ENCODE measurements around the gene PCDHB1. TPM values are rescaled to one million over a fixed set of nuclear protein-coding genes. Genes with fewer than 3 reads are reported as not detected.

The PCDHB1 gene
- total RNA-seq: not detected in 2 replicates

DNA sequence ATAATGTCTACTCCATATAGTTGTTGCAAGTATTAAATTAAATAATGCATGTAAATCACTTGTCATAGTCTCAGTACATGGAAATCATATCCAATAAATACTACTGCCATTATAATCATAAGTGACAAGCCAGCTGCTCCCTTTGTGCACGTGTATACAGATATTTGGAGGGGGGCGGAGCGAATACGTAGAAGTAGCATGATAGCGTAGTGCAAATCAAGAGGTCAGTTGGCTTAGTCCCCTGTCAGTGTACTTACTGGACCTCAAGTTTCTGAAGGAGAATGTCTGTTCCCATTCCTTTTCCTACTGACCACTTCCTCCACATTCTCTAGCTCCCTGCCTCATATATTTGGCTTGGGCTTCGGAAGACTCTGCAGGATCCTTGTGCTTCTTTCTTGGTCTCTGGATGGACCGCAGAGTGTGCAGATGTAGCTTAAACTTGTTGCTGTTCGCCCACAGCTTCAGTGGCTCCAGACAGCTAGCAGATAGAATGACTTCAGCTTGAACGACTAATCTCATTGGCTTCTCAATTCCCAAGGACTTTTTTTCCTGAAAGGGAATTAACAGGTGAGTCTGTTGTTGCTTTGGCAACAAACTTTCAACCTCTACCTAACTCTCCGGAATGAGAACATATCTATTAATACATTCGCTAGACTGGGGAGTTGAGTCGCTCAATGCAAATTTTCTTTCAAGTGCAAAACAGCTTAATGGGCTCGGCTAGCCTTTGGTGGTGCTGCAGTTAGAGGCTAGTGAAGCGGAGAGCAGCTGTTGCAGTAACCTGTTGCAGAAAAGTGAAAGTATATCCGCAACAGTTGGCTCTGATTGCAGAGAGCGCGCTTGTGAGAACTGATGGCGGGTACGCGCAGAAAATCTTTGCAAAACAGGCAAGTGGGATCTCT is at the start of gene PCDHB1:
TSS of gene PCDHB1 (plus strand) at position 753 of the 899 bp plus-strand sequence. CDS start at position 850, 97 bp downstream.

DNA sequence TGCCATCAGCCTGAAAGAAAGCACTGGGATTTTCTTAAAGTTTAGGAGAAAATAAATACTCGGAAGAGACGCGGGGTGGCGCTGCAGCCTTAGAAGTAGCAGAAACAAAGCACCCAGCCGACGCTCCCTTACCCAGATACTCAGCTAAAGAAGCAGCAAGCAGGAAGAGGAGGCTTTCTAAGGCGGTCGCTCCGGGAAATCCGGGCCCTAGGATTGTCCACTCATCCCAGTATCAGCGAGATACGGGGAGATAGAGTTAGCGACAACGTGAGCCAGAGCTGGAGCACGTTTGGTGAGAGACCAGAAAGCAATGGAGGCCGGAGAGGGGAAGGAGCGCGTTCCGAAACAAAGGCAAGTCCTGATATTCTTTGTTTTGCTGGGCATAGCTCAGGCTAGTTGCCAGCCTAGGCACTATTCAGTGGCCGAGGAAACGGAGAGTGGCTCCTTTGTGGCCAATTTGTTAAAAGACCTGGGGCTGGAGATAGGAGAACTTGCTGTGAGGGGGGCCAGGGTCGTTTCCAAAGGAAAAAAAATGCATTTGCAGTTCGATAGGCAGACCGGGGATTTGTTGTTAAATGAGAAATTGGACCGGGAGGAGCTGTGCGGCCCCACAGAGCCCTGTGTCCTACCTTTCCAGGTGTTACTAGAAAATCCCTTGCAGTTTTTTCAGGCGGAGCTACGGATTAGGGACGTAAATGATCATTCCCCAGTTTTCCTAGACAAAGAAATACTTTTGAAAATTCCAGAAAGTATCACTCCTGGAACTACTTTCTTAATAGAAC is 43.5 kb downstream of the PCDHB1 start, which contains the start of gene PCDHB2:
TSS of gene PCDHB2 (plus strand) at position 135 of the 782 bp plus-strand sequence. CDS start at position 311, 176 bp downstream.

GRCh38 chr5:141100243-141100805 is 49.1 kb downstream of the PCDHB1 start, which contains the start of gene PCDHB3:
PCDHB3 (plus strand) TSS chr5:141100473; CDS start chr5:141100650, 177 bp downstream.

Other genes starting within 250 kb of the PCDHB1 start
- 0.23 TPM in 1 of 2 replicates, not detected in the other for gene PCDHA4, start 244.3 kb upstream of the PCDHB1 start, total RNA-seq
- under 0.01 TPM in 1 of 2 replicates, not detected in the other for gene PCDHA5, start 229.8 kb upstream of the PCDHB1 start, total RNA-seq
- gene PCDHA6, start 223.4 kb upstream of the PCDHB1 start, total RNA-seq: 0.17 and 0.35 TPM in 2 replicates
- 0.09 and 0.12 TPM in 2 replicates for gene PCDHA7, start 217.1 kb upstream of the PCDHB1 start, total RNA-seq
- 0.09 TPM in 1 of 2 replicates, not detected in the other for gene PCDHA8, start 210.2 kb upstream of the PCDHB1 start, total RNA-seq
- gene PCDHA9, start 203.0 kb upstream of the PCDHB1 start, total RNA-seq: not detected in 2 replicates
- gene PCDHA10, start 195.5 kb upstream of the PCDHB1 start, total RNA-seq: under 0.01 TPM in 2 replicates
- not detected in 2 replicates for gene PCDHA11, start 182.4 kb upstream of the PCDHB1 start, total RNA-seq
- not detected in 2 replicates for gene PCDHA12, start 176.1 kb upstream of the PCDHB1 start, total RNA-seq
- gene PCDHA13, start 169.2 kb upstream of the PCDHB1 start, total RNA-seq: not detected in 2 replicates
- gene PCDHAC1, start 125.1 kb upstream of the PCDHB1 start, total RNA-seq: under 0.01 and 0.34 TPM in 2 replicates
- gene PCDHAC2, start 84.9 kb upstream of the PCDHB1 start, total RNA-seq: 0.60 and 2.6 TPM in 2 replicates
- 0.09 and 0.93 TPM in 2 replicates for gene PCDHB2, start 43.2 kb downstream of the PCDHB1 start, total RNA-seq
- gene PCDHB3, start 49.1 kb downstream of the PCDHB1 start, total RNA-seq: 0.23 TPM in 1 of 2 replicates, not detected in the other
- 0.35 and 0.94 TPM in 2 replicates for gene PCDHB4, start 70.4 kb downstream of the PCDHB1 start, total RNA-seq
- 0.34 and 2.2 TPM in 2 replicates for gene PCDHB5, start 83.8 kb downstream of the PCDHB1 start, total RNA-seq
- 0.12 TPM in 1 of 2 replicates, not detected in the other for gene PCDHB6, start 98.7 kb downstream of the PCDHB1 start, total RNA-seq
- gene PCDHB7, start 121.3 kb downstream of the PCDHB1 start, total RNA-seq: 0.23 and 0.34 TPM in 2 replicates
- gene PCDHB8, start 126.4 kb downstream of the PCDHB1 start, total RNA-seq: not detected in 2 replicates
- gene PCDHB16, start 131.0 kb downstream of the PCDHB1 start, total RNA-seq: under 0.01 and 1.1 TPM in 2 replicates
- gene PCDHB9, start 135.8 kb downstream of the PCDHB1 start, total RNA-seq: 0.23 and 0.43 TPM in 2 replicates
- gene PCDHB10, start 141.0 kb downstream of the PCDHB1 start, total RNA-seq: 0.12 and 0.17 TPM in 2 replicates
- 0.12 TPM in 1 of 2 replicates, not detected in the other for gene PCDHB11, start 148.3 kb downstream of the PCDHB1 start, total RNA-seq
- gene PCDHB12, start 157.3 kb downstream of the PCDHB1 start, total RNA-seq: under 0.01 and 0.26 TPM in 2 replicates
- gene PCDHB13, start 162.5 kb downstream of the PCDHB1 start, total RNA-seq: 0.35 and 0.43 TPM in 2 replicates
- gene PCDHB14, start 172.0 kb downstream of the PCDHB1 start, total RNA-seq: 0.70 TPM in 1 of 2 replicates, not detected in the other
- gene PCDHB15, start 194.0 kb downstream of the PCDHB1 start, total RNA-seq: under 0.01 and 0.12 TPM in 2 replicates